ENCODE results near the gene VAV2.

The VAV2 gene

DNA sequence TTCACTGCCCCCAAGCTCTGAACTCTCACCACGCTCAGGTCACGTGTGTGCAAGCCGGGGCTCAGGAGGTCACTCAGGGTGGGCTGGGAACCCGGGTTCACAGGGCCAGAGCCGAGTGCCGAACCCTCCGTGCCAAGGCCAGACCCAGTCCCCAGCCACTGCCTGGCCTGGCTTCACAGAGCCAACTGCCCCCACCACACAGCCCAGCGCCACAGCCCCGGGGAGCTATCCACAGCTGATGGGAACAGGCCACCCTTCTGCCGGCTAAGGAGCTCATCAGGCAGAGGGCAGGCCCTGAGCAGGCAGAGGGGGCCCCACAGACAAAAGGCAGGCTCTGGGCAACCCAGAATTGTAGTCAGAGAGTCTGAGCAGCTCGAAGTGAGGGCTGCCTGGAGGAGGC lies 117.0 kb downstream of the VAV2 start:
- DNase-seq (ENCODE audit: low read depth, low spot score) = no peak

DNA sequence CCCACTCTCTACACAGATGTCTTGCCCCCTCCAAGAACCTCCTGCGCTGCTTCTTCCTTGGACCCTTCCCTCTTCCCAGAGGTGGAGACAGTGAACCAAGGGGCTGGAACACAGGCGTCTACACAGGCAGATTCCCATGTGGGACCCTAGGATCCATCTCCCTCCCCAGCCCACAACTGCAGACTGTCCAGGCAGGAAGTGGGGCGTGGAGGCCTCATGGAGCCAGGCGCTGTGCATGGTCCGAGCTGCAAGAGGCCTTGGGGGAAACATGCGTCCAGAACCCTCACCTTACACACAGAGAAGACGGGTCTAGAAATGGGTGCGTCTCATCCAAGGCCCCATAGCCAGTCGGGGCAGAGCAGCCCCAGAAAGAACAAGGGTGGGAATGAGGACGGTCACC lies 117.5 kb downstream of the VAV2 start:
- DNase-seq (ENCODE audit: low read depth, low spot score) = no peak

DNA sequence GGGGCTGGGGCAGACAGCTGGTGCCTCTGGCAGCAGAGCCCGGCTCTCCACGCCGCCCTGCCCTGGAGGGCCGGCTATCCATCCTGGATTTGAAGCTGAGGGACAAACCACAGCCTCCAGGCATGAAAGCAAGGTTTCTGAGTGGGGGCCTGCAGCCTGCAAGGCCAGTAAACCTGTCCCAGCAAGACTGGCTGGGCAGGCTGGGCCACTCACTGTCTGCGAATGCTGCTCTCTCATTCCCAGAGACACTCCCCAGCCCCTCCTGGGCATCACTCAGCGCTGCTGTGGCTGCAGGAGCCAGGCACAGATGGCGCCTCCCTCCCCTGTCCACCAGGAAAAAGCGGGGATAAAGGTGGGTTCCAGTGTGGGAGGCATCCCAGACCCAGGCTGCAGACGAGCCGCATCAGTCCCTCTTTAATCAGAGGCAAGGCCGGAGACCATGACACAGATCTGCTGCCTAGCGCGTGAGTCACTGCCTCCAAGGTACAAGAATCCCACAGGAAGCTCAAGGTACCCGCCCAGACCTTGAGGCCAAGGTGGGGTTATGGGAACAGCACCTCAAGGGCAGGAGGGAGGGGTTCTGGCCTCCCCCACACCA lies 118.0 kb downstream of the VAV2 start:
- DNase-seq (ENCODE audit: low read depth, low spot score) = no peak

DNA sequence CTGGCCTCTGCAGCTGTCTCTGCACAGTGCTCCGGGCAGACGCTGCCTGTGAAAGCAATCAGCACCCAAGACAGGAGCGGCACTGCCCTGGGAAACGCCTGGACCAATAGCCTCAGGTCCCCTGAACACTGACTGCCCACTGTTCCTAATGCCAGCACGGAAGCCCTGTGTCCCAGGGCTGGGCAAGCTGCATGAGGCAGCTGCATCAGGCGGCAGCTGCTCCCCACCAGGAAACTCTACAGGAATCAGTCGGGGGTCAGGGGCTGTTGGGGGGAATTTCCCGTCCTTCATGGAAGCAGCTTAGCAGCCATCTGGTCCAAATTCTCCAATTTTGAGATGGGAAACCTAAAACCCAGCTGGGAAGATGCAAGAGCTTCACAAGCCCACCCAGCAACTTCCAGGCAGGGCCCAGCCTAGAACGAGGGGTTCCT lies 118.6 kb downstream of the VAV2 start:
- no peak for DNase-seq (ENCODE audit: low read depth, low spot score)

DNA sequence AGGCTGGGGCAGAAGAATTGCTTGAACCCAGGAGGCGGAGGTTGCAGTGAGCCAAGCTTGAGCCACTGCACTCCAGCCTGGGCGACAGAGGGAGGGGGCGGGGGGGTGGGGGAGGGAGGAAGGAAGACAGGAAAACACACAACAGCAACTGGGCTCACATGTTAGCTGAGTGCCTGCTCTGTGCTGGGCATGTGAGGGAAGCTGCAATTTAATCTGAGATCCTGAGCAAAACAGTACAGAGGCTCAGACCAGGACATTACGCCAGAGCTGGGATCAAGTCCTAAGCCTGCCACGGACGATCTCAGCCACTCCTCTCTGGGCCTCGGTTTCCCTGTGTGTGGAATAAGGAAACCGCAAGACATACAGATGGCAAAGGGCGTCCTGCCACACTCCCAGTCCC lies 119.1 kb downstream of the VAV2 start:
- DNase-seq (ENCODE audit: low read depth, low spot score) = no peak

DNA sequence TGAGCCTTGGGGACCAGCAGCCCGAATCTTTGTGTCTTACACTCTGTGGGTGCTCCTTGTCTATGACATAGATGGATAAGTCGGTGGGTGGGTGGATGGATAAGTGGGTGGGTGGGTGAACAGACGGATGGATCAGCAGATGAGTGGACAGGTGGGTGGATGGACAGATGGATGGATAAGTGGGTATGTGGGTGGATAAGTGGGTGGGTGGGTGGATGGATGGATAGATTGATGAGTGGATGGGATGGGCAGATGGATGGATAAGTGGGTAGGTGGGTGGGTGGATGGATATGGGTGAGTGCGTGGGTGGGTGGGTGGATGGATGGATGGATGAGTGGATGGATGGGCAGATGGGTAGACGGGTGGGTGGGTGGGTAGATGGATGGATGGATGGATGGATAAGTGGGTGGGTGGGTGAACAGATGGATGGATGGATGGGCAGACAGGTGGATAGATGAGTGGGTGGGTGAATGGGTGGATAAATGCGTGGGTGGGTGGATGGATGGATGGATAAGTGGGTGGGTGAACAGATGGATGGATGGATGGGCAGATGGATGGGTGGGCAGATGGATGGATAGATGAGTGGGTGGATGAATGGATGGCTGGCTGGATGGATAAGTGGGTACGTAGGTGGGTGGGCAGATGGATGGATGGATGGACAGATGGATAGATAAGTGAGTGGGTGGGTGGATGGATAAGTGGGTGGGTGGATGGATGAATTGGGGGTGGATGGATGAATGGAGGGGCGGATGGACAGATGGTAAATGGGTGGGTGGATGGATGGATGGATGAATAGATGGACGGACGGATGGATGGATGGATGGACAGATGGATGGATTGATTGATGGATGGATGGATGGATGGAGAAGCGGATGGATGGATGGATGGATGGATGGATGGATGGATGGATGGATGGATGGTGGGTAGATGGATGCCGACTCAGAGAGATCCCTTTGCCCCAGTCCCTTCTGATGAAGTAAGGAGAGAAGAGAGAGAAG lies 121.2 kb downstream of the VAV2 start:
- no peak for DNase-seq (ENCODE audit: low read depth, low spot score)

DNA sequence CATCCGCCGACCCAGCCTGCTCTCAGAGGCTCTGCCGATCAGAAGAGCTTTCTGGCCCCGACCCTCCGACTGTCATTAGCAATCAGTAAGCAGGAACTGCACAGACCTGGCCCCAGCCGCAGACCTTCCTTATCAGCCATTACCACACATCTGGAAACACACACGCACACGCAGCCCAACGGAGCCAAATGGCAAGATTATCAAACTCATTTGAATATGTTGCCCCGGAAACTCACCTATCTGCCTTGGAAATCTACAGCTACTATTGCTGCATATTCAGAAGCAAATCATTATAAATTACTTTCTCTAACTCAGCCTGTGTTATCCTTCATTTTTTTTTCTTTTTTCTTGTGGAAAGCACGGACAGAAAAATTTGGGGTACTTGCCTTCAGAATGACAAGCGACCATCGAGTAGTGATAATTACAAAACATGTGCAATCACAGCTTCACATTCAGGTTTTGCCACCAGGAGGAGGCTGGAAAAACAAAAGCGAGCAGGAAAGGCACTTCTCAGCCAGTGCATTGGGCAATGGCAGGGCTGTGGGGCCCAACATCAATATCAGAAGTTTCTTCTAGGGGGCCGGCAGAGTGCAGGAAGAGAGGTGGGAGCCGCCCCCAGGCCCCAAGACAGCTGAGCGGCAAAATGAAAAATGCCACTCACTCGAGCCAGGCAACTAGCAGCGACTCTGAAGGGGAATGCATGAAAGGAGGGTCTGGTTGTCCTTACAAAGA lies 122.3 kb downstream of the VAV2 start:
- DNase-seq (ENCODE audit: low read depth, low spot score) = no peak

DNA sequence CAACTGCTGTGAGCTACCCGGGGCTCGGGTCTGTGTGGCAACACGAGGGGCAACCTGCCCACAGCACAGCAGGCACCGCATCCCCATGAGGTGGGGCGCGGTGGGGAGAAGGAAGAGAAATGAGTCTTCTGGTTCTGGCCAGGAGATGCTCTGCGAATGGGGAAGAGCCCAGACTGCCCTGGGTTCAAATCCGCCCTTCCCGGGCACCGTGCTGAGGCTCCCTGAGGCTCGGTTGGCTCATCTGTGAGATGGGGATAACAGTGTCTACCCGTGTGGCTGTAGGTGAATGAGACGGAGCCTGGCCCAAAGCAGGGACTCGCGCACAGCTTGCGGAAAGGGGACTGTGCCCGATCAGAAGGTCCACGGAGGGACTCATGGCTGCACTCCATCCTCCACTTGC lies 123.9 kb downstream of the VAV2 start:
- DNase-seq (ENCODE audit: low read depth, low spot score) = no peak

DNA sequence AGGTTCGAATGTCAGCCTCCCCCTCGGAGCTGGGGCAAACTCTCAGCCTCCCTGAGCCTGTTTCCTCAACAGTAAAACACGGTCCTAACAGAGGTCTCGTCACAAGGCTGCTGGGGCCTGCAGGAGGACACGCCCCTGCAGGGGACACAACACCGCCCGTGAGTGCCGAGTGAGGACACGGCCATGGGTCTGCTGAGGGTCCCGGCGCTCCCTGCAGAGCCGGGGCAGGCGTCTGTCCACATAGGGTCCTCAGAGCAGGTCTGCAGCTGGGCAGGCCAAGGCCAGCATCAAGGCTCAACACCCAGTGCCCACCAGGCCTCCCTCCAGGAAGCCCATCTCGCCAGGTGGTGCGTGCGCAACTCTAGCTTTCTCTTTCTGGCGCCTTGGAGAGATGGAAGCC lies 125.2 kb downstream of the VAV2 start:
- no peak for DNase-seq (ENCODE audit: low read depth, low spot score)

DNA sequence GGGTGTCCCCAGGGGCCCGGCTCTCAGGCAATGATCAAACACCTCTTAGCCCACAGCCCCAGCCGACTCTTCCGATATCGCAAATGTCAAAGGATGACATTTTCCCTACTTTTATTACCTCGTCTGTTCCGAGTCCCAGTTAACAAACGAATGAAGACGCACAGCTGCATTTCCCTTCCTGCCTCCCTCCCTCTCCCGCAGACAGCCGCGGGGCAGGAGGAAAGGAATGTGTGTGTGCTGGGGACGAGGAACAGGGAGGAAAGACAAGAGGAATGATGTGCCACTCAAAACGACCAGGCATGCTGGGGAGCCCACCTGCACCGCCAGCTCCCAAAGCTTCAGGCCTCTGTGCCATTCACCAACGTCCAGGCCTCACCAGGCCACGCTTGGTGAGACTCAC lies 128.1 kb downstream of the VAV2 start:
- no peak for DNase-seq (ENCODE audit: low read depth, low spot score)

DNA sequence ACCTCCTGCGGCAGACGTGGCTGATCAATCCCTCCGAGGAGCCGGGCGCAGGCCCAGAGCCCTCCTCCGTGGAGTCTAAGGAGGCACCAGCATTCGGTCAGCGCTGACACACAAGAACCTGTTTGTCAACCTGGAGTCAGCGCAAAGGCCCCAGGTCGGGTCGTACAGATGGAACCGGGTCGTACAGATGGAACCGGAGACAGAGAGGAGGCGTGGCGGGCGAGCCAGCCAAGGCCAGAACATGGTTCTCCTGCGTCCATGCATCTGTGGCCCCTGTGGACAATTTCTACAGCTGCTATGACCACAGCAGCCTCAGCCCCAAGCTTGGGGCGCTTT lies 128.9 kb downstream of the VAV2 start:
- no peak for DNase-seq (ENCODE audit: low read depth, low spot score)

DNA sequence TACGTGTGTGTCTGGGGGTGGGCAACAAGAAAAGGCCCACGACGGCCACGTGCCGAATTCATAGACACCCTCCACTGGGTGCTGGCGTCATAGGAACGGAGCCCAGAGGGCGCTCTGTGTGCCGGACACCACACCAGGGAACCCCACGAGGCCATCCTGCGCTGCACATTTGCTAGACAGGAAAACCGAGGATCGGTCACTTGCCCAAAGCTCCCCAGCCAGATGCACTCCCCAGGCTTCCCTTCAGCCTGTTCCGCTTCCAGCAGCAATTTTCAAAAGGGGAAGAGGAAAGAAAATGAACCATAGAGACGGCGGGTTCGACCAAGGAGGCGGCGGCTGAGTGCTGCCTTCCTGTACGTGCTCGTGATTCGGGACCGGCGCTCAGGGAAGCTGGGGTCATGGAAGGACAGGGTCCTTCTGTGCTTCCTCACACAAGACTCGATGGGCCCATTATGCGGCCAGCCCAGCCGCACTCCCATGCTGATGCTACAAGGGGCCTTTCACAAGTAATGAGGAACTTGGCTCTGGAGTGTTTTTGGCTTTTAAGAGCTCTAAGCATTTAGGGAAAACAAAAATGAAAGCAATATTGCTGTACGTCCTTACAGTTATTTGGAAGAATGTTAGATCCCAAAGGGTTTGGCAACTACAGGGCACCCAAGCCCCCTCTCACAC lies 129.4 kb downstream of the VAV2 start:
- DNase-seq (ENCODE audit: low read depth, low spot score) = no peak

DNA sequence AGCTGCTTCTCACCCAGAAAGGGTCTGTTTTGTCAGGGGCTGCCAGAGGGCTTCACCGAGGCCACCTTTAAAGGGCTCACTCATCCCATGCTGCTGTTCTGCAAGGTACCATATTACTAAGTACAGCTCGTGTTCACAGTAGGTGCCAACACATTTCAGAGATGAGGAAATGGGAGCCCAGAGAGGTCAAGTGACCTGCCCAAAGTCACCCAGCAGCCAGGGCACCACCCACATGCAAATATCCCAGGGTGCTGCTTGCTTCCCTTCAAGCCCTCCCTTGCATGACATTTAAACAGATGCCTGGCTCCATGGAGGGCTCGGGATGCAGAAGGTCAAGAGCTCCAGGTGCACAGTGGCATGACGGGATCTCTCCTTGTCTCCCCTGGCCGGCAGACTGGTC lies 130.4 kb downstream of the VAV2 start:
- DNase-seq (ENCODE audit: low read depth, low spot score) = no peak

DNA sequence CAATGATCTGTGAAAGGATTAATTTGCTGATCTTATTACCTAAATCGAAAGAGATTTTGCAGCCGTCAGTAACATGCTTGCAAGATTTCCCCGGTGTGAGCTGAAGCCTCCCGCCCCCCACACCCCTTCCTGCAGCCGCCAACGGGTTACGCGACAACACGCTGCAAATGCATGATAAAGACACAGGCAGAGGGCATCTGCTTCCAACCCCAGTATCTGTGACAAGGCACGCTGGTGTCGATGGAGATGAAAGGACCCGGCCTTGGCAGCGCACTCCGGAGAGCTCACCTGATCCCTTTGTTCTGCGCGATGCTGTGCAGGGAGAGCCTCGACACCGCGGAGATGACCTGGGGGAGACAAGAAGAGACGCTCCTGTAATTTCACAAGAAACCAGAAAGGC lies 131.0 kb downstream of the VAV2 start:
- DNase-seq (ENCODE audit: low read depth, low spot score) = no peak

DNA sequence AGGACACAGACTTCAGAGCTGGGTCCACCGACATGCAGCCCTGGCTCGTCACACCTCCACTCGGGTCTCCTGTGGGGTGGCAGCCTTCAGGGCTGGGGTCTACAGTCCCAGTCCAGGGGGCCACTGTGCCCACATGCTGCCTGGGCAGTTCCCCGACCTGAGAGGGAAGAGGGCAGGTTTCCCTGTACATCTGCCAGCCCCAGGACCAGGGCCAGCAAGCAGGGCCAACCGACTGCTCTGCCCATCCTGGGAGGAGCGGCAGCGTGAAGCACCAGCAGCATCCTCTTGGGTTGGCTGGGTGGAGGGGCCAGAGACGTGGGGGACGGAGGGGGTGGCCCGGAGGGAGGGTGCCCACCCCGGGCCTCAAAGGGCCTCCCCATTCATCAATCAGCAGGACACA lies 133.4 kb downstream of the VAV2 start:
- no peak for DNase-seq (ENCODE audit: low read depth, low spot score)

DNA sequence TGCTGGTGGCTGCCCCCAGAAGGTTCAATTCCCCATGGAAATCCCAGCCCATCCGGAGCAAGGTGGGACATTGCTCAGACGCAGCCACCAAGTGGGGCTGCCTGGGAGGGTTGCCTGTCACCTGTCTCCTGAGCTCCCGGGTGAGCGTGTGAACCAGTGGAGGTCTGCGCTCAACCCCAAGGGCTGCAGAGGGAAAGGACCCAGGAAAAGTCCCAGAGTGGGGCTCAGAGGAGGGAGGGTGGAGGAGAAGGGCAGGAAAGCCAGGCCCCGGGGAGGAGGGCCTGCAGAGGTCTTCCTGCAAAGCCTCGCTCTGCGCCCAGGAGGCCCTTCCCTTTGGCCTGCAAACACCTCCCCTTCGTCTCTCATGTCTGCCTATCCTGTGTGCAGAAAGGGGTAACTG lies 134.5 kb downstream of the VAV2 start:
- DNase-seq (ENCODE audit: low read depth, low spot score) = no peak

DNA sequence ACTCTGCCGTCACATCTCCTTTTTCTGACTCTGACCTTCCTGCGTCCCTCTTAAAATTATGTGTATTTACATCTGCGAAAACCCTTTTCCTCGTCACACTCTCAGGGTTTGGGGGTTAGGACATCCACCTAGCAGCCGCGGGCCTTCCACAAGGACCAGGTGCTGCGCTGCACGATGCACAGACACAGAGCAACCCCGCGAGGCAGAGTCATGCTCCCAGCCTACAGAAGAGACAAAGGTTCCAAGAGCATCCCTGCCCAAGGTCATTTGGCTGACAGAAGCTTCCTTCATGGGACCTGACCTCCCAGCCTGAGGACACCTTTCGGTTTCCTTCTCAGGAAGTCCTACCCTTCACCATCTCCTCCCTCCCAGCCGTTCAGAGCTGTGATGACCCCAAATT lies 135.3 kb downstream of the VAV2 start:
- no peak for DNase-seq (ENCODE audit: low read depth, low spot score)

DNA sequence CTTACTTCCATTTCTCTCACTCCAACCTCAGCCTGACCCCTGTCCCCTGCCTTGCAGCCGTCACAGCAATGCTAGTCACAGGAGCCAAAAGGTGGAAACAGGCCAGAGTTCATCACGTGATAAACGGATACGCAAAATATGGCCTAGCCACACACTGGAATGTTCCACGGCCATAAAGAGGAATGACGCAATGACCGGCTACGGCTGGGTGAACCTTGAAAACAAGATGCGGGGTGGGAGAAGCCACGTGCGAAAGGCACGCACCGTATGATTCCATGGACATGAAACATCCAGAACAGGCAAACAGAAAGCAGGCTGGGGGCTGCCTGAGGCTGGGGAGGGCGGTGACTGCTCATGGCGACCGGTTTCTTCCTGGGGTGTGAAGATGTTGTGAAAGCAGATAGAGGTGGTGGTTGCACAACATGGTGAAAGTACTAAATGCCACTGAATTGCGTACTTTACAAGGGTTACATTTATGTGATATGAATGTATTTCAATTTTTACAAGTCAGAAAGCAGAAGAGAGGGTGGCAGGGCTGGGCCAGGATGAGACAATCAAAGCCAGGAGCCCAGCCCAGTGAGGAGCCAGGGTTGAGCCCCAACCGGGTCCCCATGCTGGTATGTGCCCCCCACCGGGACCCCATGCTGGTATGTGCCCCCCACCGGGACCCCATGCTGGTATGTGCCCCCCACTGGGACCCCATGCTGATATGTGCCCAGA lies 136.2 kb downstream of the VAV2 start:
- DNase-seq (ENCODE audit: low read depth, low spot score) = no peak

DNA sequence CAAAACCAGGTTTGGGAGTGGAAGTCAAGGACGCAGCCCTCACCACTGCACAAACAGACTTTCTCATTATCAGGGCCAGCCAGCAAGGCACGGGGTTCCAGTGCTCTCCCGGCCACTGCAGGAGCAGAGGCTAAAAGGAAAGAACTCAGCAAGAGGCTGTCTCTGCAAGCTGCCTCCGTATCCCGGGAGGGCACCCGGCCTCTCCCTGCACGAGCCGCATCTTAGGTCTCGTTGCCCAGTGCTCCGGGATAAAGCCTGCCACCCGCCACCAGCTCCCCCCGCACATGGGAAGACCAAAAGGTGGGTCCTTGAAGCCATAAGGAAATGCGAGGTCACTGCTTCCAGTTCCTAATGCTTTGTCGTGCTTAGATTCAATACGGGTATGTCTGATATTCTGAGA lies 136.8 kb downstream of the VAV2 start:
- no peak for DNase-seq (ENCODE audit: low read depth, low spot score)

DNA sequence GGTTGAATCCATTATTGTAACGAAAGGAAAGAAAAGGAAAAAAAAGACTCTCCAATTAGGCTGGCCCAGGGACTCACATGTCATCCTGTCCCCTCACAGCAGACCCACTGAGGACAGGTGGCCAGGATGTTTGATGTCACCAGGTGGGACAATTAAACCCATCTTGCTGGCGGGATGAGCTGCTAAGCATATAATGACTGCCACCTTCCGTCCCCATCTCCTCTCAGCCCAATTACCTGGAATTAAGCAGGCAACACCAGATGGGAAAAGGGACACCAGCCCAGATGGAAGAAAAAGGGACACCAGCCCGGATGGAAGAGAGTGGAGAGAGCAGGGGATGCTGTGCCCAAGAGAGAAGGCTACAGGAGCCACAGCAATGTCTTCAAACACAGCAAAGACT lies 137.4 kb downstream of the VAV2 start:
- no peak for DNase-seq (ENCODE audit: low read depth, low spot score)

DNA sequence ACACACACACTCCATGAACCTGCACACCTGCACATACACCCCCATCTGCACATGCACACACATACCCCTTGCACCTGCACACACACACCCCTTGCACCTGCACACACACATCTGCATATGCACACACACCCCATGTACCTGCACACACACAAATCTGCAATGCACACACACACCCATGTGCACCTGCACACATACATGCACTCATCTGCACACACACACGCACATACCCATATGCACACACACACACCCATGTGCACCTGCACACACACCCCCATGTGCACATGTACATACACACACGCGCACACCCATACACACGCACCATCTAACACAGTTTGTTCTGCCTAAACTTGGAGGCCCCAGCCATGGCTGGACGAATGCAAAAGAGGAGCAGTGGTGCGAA lies 138.1 kb downstream of the VAV2 start:
- DNase-seq (ENCODE audit: low read depth, low spot score) = no peak
